Measurements from ENCODE around the gene MEF2D. TPM values are rescaled to one million over a fixed set of nuclear protein-coding genes. Genes with fewer than 3 reads are reported as not detected.

MEF2D gene
- polyA plus RNA-seq, 1 donor (not counting 4 experiments of a cell fraction or from before 2014, with no cell fraction given), result 9.3 TPM

- H4K20me1 ChIP-seq (ENCODE audit: control insufficient read depth, extremely low read depth, insufficient read depth, low read length), result peaks cover 51% of the 10 kb centered on the region
- H3K79me2 ChIP-seq (ENCODE audit: control insufficient read depth, insufficient read depth, low read length), result peaks cover 97% of the 10 kb centered on the region
- no peak overlapping the region for H2AFZ ChIP-seq (ENCODE audit: control insufficient read depth, low read length)
- no peak overlapping the region for H3K9ac ChIP-seq (ENCODE audit: control insufficient read depth, extremely low read depth, insufficient read depth, low read length)
- H3K27me3 ChIP-seq (ENCODE audit: control insufficient read depth, extremely low read depth, insufficient read depth, low read length), result no peaks in the 10 kb centered on the region
- TF ChIP-seq EZH2 (IDR thresholded peaks at IDR 0.05; ENCODE audit: low read length), result no peak
- TF ChIP-seq, protein P1, sequence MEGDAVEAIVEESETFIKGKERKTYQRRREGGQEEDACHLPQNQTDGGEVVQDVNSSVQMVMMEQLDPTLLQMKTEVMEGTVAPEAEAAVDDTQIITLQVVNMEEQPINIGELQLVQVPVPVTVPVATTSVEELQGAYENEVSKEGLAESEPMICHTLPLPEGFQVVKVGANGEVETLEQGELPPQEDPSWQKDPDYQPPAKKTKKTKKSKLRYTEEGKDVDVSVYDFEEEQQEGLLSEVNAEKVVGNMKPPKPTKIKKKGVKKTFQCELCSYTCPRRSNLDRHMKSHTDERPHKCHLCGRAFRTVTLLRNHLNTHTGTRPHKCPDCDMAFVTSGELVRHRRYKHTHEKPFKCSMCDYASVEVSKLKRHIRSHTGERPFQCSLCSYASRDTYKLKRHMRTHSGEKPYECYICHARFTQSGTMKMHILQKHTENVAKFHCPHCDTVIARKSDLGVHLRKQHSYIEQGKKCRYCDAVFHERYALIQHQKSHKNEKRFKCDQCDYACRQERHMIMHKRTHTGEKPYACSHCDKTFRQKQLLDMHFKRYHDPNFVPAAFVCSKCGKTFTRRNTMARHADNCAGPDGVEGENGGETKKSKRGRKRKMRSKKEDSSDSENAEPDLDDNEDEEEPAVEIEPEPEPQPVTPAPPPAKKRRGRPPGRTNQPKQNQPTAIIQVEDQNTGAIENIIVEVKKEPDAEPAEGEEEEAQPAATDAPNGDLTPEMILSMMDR (optimal IDR thresholded peaks at IDR 0.05 in 1 of 3, IDR thresholded peaks at IDR 0.05 in 1 of 3, conservative IDR thresholded peaks at IDR 0.05 in 1 of 3; ENCODE audit: extremely low read depth in 1 of 3, insufficient read depth in 2 of 3, low read length in 3 of 3), result no peak
- no peak for FAIRE-seq
- H3K4me2 ChIP-seq (ENCODE audit: control insufficient read depth, extremely low read depth, insufficient read depth, low read depth, low read length), result no peak overlapping the region
- H3K4me3 ChIP-seq (ENCODE audit: control insufficient read depth in 2 of 3, extremely low read depth in 1 of 3, insufficient read depth in 2 of 3, low read depth in 1 of 3, low read length in 3 of 3), result no peak overlapping the region
- H3K9me1 ChIP-seq (ENCODE audit: control insufficient read depth, extremely low read depth, insufficient read depth, low read length), result peaks cover 23% of the 10 kb centered on the region
- dilution Hi-C loops (cut with MboI; ENCODE audit: extremely low pct_ligation_motif_present, low sequenced_read_pairs), result no loop called here
- no peaks in the 10 kb centered on the region for H3K9me3 ChIP-seq (ENCODE audit: control insufficient read depth, low read depth, low read length)
- no peak overlapping the region for H3K27ac ChIP-seq (ENCODE audit: control insufficient read depth, insufficient read depth, low read length)
- no peak for DNase-seq (ENCODE audit: low read depth, low spot score)
- peaks cover 38% of the 10 kb centered on the region for H3K4me1 ChIP-seq (ENCODE audit: control insufficient read depth, extremely low read depth, insufficient read depth, low read length)
- H3K36me3 ChIP-seq (ENCODE audit: control insufficient read depth in 2 of 2, extremely low read depth in 1 of 2, insufficient read depth in 2 of 2, low read length in 2 of 2), result peaks cover 12 to 35% of the 10 kb centered on the region in 2 experiments
Observed at GRCh38 chr1:156495401-156496140, 5.0 kb downstream of the MEF2D start.

- H3K27me3 ChIP-seq (ENCODE audit: control insufficient read depth, extremely low read depth, insufficient read depth, low read length), result no peaks in the 10 kb centered on the region
- H3K9ac ChIP-seq (ENCODE audit: control insufficient read depth, extremely low read depth, insufficient read depth, low read length), result no peak overlapping the region
- dilution Hi-C loops (cut with MboI; ENCODE audit: extremely low pct_ligation_motif_present, low sequenced_read_pairs), result no loop called here
- H3K9me1 ChIP-seq (ENCODE audit: control insufficient read depth, extremely low read depth, insufficient read depth, low read length), result peaks cover 23% of the 10 kb centered on the region
- H3K4me1 ChIP-seq (ENCODE audit: control insufficient read depth, extremely low read depth, insufficient read depth, low read length), result peaks cover 50% of the 10 kb centered on the region
- TF ChIP-seq, protein P1 (optimal IDR thresholded peaks at IDR 0.05 in 1 of 3, IDR thresholded peaks at IDR 0.05 in 1 of 3, conservative IDR thresholded peaks at IDR 0.05 in 1 of 3; ENCODE audit: extremely low read depth in 1 of 3, insufficient read depth in 2 of 3, low read length in 3 of 3), result no peak
- no peak for TF ChIP-seq EZH2 (IDR thresholded peaks at IDR 0.05; ENCODE audit: low read length)
- no peak for DNase-seq (ENCODE audit: low read depth, low spot score)
- H3K36me3 ChIP-seq (ENCODE audit: control insufficient read depth in 2 of 2, extremely low read depth in 1 of 2, insufficient read depth in 2 of 2, low read length in 2 of 2), result peaks cover 12 to 35% of the 10 kb centered on the region in 2 experiments
- no peak overlapping the region for H2AFZ ChIP-seq (ENCODE audit: control insufficient read depth, low read length)
- H3K4me3 ChIP-seq (ENCODE audit: control insufficient read depth in 2 of 3, extremely low read depth in 1 of 3, insufficient read depth in 2 of 3, low read depth in 1 of 3, low read length in 3 of 3), result no peak overlapping the region
- no peak overlapping the region for H3K4me2 ChIP-seq (ENCODE audit: control insufficient read depth, extremely low read depth, insufficient read depth, low read depth, low read length)
- H3K79me2 ChIP-seq (ENCODE audit: control insufficient read depth, insufficient read depth, low read length), result peaks cover 97% of the 10 kb centered on the region
- H3K27ac ChIP-seq (ENCODE audit: control insufficient read depth, insufficient read depth, low read length), result no peak overlapping the region
- H3K9me3 ChIP-seq (ENCODE audit: control insufficient read depth, low read depth, low read length), result no peaks in the 10 kb centered on the region
- FAIRE-seq, result no peak
- H4K20me1 ChIP-seq (ENCODE audit: control insufficient read depth, extremely low read depth, insufficient read depth, low read length), result peaks cover 58% of the 10 kb centered on the region
Observed at GRCh38 chr1:156494309-156494895, 6.2 kb downstream of the MEF2D start.

Data from keratinocyte (primary cell).